H1 (cell line): ENCODE results near the gene EFNA3. TPM values are rescaled to one million over a fixed set of nuclear protein-coding genes. Genes with fewer than 3 reads are reported as not detected.

Experiments used
- ASH2L ChIP-seq: fragments of 200-600, 300-600 bp; sonication (generic); IDR thresholded peaks from one replicate; pipeline ENCODE4 v1.7.1; 2017; ENCODE audit warnings: low read length
- CHD2 ChIP-seq: IDR thresholded peaks from 2 replicates; pipeline ENCODE4 v1.6.1; 2012; ENCODE audit warnings: low read length, improper control_type of control experiment
- PHF8 ChIP-seq: fragments of 200-600 bp; sonication (generic); conservative IDR thresholded peaks from 2 replicates; pipeline ENCODE4 v1.7.1; 2012; ENCODE audit warnings: low read depth, mild to moderate bottlenecking, inconsistent platforms, low read length, moderate library complexity
- POLR2AphosphoS5 ChIP-seq: IDR thresholded peaks from 2 replicates; pipeline ENCODE4 v1.6.1; 2011; ENCODE audit warnings: low read depth, low read length
- polyA plus RNA-seq, 7 experiments: library from polyadenylated mRNA; depleted of rRNA in 3 of 7; stranded (reverse) in 5 of 7; unstranded in 2 of 7; fragments of >200 nt in 5 of 7; fragments of 200-250 nt in 2 of 7; gene quantifications; 1 replicate in 5 of 7; 2 replicates in 1 of 7; 4 replicates in 1 of 7; pipeline versions ENCODE4 v1.2.1 to v1.2.3, GENCODE V29; 2011 to 2013; ENCODE audit warnings: missing spikeins in 2 of 7, mixed read lengths in 2 of 7
- total RNA-seq: library from RNA; stranded (reverse); fragmentation: NEBNext Ultra II Directional; extraction: Animal tissue kit (Norgen Biotek cat#: 25700); gene quantifications from 2 replicates; pipeline ENCODE4 v1.2.1, GENCODE V29; 2021
- TF ChIP-seq, protein P1 (sequence below): IDR thresholded peaks from 2 replicates; pipeline ENCODE4 v1.6.1; 2011; ENCODE audit warnings: low read length, improper control_type of control experiment
- TF ChIP-seq, protein P2 (sequence below): fragments of 300-600 bp; sonication (generic); IDR thresholded peaks from 2 replicates; pipeline ENCODE4 v1.7.1; 2012; ENCODE audit warnings: low read length, moderate library complexity, mild to moderate bottlenecking, inconsistent platforms; ENCODE audit not compliant: insufficient replicate concordance

The EFNA3 gene
- total and polyA plus RNA-seq, 2 of the 8 experiments (the other 6 are each of a cell fraction or from before 2014, with no cell fraction given): 10.8 to 13.8 TPM

DNA sequence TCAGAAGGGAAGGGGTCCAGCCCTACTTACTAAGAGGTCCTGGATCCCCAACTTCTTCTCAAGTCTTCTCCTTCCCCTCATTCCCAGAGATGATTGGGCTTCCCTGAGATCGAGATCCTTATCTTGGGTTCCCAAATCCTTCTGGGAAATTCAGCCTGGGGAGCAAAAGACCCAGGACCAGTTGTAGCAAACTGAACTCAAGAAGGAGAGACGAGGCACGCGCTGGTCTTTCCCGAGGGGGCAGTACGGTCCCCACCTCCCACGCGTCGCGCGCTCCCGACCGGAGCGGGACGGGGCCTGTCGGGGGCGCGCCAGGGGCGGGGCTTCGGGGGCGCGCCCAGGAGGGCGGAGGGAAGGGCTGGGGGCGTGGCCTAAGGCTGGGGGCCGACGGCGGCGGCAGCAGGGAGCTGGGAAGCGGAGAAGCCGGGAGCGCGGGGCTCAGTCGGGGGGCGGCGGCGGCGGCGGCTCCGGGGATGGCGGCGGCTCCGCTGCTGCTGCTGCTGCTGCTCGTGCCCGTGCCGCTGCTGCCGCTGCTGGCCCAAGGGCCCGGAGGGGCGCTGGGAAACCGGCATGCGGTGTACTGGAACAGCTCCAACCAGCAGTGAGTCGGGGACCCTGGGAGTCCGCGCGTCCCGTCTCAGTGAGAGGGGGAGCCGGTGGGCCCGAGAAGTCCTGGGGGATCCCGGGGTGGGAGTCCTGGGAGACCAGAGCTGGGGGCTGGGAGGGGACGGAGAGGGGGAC lies at the start of gene EFNA3 (continued):
- TF ChIP-seq, protein P1, sequence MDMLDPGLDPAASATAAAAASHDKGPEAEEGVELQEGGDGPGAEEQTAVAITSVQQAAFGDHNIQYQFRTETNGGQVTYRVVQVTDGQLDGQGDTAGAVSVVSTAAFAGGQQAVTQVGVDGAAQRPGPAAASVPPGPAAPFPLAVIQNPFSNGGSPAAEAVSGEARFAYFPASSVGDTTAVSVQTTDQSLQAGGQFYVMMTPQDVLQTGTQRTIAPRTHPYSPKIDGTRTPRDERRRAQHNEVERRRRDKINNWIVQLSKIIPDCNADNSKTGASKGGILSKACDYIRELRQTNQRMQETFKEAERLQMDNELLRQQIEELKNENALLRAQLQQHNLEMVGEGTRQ: no peak
- no peak for TF ChIP-seq CHD2
- TF ChIP-seq, protein P2, sequence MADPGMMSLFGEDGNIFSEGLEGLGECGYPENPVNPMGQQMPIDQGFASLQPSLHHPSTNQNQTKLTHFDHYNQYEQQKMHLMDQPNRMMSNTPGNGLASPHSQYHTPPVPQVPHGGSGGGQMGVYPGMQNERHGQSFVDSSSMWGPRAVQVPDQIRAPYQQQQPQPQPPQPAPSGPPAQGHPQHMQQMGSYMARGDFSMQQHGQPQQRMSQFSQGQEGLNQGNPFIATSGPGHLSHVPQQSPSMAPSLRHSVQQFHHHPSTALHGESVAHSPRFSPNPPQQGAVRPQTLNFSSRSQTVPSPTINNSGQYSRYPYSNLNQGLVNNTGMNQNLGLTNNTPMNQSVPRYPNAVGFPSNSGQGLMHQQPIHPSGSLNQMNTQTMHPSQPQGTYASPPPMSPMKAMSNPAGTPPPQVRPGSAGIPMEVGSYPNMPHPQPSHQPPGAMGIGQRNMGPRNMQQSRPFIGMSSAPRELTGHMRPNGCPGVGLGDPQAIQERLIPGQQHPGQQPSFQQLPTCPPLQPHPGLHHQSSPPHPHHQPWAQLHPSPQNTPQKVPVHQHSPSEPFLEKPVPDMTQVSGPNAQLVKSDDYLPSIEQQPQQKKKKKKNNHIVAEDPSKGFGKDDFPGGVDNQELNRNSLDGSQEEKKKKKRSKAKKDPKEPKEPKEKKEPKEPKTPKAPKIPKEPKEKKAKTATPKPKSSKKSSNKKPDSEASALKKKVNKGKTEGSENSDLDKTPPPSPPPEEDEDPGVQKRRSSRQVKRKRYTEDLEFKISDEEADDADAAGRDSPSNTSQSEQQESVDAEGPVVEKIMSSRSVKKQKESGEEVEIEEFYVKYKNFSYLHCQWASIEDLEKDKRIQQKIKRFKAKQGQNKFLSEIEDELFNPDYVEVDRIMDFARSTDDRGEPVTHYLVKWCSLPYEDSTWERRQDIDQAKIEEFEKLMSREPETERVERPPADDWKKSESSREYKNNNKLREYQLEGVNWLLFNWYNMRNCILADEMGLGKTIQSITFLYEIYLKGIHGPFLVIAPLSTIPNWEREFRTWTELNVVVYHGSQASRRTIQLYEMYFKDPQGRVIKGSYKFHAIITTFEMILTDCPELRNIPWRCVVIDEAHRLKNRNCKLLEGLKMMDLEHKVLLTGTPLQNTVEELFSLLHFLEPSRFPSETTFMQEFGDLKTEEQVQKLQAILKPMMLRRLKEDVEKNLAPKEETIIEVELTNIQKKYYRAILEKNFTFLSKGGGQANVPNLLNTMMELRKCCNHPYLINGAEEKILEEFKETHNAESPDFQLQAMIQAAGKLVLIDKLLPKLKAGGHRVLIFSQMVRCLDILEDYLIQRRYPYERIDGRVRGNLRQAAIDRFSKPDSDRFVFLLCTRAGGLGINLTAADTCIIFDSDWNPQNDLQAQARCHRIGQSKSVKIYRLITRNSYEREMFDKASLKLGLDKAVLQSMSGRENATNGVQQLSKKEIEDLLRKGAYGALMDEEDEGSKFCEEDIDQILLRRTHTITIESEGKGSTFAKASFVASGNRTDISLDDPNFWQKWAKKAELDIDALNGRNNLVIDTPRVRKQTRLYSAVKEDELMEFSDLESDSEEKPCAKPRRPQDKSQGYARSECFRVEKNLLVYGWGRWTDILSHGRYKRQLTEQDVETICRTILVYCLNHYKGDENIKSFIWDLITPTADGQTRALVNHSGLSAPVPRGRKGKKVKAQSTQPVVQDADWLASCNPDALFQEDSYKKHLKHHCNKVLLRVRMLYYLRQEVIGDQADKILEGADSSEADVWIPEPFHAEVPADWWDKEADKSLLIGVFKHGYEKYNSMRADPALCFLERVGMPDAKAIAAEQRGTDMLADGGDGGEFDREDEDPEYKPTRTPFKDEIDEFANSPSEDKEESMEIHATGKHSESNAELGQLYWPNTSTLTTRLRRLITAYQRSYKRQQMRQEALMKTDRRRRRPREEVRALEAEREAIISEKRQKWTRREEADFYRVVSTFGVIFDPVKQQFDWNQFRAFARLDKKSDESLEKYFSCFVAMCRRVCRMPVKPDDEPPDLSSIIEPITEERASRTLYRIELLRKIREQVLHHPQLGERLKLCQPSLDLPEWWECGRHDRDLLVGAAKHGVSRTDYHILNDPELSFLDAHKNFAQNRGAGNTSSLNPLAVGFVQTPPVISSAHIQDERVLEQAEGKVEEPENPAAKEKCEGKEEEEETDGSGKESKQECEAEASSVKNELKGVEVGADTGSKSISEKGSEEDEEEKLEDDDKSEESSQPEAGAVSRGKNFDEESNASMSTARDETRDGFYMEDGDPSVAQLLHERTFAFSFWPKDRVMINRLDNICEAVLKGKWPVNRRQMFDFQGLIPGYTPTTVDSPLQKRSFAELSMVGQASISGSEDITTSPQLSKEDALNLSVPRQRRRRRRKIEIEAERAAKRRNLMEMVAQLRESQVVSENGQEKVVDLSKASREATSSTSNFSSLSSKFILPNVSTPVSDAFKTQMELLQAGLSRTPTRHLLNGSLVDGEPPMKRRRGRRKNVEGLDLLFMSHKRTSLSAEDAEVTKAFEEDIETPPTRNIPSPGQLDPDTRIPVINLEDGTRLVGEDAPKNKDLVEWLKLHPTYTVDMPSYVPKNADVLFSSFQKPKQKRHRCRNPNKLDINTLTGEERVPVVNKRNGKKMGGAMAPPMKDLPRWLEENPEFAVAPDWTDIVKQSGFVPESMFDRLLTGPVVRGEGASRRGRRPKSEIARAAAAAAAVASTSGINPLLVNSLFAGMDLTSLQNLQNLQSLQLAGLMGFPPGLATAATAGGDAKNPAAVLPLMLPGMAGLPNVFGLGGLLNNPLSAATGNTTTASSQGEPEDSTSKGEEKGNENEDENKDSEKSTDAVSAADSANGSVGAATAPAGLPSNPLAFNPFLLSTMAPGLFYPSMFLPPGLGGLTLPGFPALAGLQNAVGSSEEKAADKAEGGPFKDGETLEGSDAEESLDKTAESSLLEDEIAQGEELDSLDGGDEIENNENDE: no peak
- peak; percentile 36 for TF ChIP-seq ASH2L
- 0 out of 2 replicates have a peak, but pooled peaks have one; percentile 32 for TF ChIP-seq PHF8
- TF ChIP-seq POLR2AphosphoS5: no peak
